Raji (cell line): Measurements from ENCODE around the gene F7.

Experiments
- POLR2A ChIP-seq: IDR thresholded peaks from 2 replicates; pipeline ENCODE4 v1.6.1; 2011; ENCODE audit warnings: low read depth, low read length, control low read depth; ENCODE audit not compliant: insufficient read depth

The F7 gene

DNA sequence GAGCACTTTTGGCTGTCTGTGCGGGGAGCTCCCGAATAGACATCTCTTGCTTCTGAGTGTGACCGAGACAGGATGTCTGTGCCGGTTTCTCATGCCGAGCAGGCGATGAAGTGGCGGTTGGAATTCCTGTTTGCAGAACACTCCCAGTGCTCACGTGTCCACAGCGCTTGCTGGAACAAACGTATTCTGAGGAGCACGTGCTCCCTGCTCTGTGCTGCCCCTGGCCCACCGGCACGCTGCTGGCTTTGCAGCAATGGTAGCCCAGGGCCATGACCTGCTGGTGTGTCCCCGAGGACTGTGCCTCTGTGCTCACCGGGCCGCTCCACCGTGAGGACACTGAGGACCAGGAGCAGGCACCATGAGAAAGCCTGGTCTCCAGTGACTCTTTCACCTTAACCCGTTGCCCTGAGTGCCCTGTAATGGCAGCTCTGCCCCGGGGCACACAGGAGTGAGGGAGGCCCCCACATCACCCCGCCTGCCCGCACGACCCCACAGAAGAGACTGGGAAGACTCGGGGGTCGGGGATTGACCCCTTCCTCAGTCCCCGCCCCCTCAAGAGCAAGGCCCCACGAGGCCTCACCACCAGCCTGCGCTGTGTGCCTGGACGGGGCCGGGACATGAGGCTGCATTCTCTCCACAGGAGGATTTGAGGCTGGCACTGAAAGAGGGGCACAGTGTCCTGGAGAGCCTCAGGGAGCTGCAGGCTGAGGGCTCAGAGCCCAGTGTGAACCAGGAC lies 40.0 kb upstream of the F7 start:
- no peak for TF ChIP-seq POLR2A

DNA sequence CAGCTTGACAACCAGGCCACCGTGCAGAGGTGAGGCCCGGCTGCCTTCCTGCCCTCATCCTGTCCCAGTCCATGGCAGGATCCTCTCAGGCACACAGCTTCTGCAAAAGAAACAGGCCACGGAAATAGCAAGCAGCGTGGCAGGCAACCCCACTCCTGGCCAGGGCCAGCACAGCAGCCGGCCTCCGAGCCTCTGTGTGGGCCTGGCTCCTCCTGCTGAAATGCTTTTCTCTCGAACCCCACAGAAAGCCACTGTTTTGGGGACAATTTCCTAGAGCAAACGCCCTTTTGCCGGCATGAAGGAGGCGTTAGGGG lies 39.5 kb upstream of the F7 start:
- TF ChIP-seq POLR2A: no peak

DNA sequence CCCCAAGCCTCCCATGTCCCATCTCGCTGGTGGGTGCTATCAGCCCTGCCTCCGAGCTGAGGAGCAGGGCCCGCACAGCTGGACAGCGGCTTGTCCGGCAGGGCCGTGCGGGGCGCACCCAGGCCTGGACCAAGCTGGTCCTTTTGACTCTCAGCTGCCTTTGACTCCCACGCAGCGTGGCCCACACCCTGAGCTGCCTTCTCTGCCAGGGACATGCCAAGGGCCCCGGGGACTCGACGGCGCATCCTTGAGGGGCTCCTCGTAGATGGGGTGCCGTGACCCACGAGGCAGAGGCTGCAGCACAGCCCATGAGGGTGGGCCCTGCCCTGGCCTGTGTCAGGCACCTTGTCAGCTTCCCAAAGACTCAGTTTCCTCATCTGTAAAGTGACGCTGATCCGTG lies 38.8 kb upstream of the F7 start:
- TF ChIP-seq POLR2A: no peak

DNA sequence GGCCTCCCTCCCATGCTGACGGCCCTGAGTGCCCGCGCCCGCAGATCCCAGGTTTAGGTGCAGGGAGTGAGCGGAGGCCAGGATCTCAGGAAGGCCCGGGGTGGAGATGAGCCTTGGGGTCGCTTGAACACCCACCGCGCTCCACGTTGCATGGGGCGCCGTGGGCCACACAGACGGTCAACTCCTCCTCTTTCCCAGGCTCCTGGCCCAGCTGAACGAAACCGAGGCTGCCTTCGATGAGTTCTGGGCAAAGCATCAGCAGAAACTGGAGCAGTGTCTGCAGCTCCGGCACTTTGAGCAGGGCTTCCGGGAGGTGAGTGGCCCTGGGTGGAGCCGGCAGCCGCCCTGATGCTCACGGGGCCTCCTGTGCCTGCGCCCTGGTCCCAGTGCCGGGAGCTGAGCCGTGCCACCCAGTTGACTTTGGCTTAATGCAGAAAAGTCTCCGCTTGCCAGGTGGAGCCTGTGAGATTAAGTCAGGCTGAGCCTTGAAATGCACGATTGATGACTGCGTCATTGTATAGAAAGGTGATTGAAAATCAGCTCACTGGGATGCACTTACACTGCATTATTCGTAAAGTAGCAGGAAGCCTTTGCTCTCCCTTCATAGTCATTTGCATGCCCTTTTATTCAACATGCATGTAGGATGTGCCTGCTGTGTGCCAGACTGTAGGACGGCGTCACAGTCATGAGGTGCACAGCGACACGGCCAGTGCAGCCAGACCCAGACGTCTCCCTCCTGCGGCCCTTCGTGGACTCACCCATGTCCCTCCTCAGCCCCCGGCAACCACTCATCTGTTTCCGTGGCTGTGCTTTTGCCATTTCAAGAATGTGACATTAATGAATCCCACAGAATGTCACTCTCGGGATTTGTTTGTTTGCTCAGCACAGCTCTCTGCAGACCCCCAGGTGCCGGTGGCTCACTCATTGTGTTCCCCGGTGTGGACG lies 35.5 kb upstream of the F7 start:
- no peak for TF ChIP-seq POLR2A

DNA sequence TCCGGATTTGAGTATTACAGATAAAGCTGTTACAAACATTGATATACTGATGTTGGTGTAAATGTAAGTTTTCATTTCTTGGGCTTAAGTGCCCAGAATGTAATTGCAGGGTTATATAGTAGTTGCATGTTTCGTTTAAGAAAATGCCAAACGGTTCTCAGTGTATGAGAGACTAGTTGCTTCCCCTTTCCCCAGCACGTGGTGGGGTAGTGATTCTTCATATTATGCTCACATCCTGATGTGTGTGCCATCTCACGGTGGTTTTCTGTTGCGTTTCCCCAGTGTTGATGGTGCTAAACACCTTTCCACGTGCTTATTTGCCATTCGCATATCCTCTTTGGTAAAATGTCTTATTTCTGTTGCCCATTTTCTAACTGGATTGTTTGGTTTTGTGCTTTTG lies 34.7 kb upstream of the F7 start:
- TF ChIP-seq POLR2A: no peak

DNA sequence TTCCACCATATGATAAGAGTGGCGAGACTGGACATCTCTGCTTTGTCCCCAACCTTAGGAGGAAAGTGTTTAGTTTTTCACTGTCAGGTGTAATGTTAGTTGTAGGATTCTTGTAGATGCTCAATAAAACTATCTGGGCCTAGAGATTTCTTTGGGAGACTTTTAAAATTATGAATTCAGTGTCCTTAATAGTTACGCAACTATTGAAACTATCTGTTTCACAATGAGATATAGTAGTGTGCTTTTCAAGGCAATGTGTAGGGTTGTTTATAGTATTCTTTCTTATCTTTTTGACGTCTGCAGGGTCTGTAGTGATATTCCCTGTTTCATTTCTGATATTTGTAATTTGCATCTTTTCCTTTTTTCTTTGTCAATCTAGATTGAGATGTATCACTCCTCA lies 33.2 kb upstream of the F7 start:
- no peak for TF ChIP-seq POLR2A

DNA sequence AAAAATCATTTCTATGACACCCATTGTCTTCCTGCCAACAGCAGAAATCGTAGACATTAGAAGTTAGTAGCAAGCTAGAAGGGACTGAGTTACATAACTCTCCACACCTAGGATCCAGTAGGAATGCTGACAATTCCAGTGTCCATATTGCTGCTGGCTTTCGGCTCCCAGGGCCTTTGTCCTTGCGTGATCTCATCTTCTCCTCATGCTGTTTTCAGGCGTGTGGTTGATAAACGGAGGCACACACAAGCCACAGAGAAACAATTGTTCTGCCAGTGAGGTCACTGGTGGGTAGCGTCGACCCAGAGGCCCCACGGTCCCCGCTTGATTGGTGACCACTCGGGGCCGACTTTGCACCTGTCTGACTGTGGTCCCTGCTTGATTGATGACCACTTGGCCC lies 31.6 kb upstream of the F7 start:
- no peak for TF ChIP-seq POLR2A

DNA sequence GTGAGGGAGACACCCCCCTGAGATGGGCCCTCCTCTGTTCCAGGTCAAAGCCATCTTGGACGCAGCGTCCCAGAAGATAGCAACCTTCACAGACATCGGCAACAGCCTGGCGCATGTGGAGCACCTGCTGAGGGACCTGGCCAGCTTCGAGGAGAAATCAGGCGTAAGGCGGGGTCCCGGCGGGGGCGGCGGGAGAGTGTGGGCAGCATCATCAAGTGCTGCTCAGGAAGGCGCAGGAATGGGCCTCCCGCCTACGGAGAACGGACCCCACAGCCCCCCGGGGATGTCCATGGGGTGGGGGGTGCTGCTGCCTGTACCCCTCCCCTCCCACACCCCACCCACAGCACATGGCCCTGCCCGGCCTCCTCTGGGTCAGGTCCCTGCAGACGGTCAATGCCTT lies 31.2 kb upstream of the F7 start:
- no peak for TF ChIP-seq POLR2A

DNA sequence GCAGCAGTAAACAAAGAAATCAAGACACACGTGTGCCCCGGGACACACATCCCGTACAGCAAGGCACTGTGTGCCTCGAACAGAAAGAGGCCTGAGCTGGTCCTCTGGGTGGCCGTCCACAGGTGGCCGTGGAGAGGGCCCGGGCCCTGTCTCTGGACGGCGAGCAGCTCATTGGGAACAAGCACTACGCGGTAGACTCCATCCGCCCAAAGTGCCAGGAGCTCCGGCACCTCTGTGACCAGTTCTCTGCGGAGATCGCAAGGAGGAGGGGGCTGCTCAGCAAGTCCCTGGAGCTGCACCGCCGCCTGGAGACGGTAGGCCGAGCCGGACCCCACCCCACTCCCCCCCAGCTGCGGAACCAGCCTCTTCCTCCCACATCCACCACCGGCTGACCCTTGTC lies 30.7 kb upstream of the F7 start:
- no peak for TF ChIP-seq POLR2A

DNA sequence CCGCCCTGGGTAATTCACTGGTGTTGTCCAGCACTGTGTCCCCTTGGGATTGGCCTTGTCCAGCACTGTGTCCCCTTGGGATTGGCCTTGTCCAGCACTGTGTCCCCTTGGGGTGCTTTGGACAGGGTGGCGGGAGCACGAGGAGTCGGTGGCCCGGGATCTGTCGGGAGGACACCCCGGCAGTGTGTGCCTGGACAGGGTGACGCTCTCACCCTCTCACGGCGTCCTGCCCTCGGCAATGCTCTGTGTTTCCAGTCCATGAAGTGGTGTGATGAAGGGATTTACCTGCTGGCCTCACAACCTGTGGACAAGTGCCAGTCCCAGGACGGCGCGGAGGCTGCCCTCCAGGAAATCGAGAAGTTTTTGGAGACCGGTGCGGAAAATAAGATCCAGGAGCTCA lies 29.9 kb upstream of the F7 start:
- no peak for TF ChIP-seq POLR2A

DNA sequence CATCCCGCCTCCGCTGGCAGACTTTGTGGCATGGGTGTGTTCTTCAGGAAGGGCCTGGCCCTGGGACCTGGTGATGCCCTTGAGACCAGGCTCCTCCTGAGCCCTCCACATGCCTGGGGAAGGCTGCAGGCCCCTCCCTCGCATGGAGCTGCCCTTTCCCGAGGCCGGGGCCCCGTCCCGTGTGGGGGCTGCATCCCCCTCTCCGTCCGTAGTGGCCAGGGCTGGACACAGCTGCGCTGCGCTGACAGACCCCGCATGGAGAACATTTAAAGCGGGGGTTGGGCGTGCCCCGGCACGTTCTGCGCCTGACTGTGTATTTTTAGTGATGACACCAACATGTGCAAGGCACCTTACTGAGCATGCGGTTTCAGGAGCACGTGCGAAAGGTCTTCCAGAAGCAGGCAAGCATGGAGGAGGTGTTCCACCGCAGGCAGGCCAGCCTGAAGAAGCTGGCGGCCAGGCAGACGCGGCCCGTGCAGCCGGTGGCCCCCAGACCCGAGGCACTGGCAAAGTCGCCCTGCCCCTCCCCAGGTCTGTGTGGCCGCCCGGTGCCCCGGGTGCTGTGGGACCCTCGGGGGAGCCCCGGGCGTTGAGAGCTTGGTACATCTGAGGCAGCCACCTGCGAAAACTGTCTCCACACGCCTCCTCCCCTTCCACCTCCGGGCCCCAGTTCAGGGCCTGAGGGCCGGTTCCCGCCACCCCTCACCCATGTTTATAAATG lies 28.8 kb upstream of the F7 start:
- TF ChIP-seq POLR2A: no peak

DNA sequence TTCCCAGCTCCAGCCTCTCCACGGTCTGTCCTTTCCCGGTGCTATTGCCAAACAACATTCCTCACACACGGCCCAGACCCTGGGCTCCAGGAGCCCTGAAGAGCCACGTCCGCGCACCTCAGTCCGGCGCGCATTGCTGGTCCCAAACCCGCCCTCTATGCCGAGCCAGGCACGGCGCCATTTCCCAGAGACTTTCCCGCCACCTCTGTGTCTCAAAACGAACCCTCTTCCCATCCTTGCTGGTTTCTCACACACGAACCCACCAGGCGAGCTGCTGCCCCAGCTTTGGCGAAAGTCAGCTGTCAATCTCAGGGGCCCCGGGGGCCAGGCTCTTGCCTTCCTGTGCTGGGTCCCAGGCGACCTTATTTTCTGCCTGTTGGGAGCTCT lies 28.0 kb upstream of the F7 start:
- TF ChIP-seq POLR2A: no peak

DNA sequence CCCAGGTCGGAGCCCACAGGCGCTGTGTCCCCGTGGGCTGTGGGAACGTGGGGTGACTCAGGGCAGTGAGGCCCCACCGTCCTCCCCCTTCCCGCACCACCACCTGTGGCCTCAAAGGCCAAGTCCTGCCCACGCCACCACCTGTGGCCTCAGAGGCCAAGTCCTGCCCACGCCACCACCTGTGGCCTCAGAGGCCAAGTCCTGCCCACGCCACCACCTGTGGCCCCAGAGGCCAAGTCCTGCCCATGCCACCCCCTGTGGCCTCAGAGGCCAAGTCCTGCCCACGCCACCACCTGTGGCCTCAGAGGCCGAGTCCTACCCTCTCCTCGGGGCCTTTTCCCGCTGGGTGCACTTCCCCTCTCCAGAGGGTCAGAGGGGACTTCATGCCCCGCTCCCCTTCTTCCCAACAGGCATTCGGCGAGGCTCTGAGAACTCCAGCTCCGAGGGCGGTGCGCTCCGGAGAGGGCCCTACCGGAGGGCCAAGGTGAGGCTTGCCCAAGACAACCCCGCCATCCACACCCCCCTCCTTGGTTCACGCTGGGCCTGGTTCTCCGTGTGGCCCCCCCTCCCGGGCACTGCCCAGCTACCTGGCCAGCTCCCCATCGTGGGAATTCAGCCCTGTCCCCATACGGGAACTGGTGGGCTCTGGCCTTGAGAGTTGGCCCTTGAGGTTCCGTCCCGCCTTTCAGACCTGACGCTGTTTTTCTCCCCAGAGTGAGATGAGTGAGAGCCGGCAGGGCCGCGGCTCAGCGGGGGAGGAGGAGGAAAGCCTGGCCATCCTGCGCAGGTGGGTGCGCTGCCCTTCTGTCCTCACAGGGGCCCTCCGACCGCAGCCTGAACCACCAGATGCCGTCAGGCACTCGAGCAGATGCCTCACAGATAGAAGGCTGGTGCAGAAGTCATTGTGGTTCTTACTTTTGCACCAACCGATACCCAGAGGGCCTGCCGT lies 27.4 kb upstream of the F7 start:
- TF ChIP-seq POLR2A: no peak

DNA sequence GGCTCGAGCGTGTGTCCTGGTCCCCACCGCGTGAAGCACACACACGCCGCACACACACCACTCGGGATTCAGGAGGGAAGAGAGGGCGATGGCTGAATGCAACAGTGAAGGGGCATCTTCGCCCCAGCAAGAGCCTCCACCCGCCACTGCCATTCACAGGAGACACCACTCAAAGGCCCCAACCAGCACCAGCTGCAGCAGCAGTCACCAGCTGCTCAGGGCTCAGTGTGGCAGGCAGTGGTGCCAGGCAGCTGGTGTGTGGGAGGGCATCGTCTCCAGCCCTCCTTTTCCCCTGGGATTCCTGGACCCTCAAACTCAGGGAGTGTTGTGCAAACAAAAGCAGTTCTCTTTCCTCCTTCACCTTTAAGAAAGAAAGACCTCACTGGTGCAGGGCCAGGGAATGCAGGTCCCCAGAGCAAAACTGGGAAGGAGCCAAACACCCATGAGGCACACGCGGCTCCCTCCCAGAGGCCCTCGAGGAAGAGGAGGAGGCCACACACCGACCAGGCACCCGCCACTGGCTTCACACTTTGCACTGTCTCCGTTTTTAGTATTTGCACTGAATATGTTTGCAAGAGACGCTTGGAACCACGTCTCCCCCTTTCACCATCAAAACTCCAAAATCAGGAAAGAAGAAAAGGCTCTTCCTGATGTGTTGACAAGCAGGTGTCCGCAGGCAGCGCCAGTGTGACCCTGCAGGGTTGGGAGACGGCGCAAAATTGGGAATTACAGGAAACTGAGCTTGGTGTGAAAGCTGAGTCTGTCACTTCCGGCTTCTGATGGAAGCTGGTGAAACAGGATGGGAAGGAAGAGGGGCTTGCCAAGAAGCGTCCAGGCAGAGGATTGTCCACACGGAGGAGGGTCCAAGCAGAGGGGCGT lies 26.4 kb upstream of the F7 start:
- TF ChIP-seq POLR2A: no peak
